HepG2 (cell line): ENCODE data around the gene MYLK2. TPM values are rescaled to one million over a fixed set of nuclear protein-coding genes. Genes with fewer than 3 reads are reported as not detected.
A peak's percentile ranks its signal among the peaks of the same experiment; 100 is the strongest.

Experiments
- ATAC-seq: fragments of 200-7000 bp; cut with Tn5 transposase; 3 replicates; pipeline ENCODE4 v1.9.1; 2020; ENCODE audit warnings: mild to moderate bottlenecking, moderate library complexity
- BruUV-seq: library from RNA; stranded (reverse); fragments of 400-500 nt; replicated peaks from 2 replicates; lab custom pipeline; 2021; lab: Mats Ljungman, UMichigan
- CTCF ChIA-PET: fragments of 300-600 bp; formaldehyde crosslinking; extraction: SDS; loops from one replicate; lab custom pipeline; 2021; ENCODE audit warnings: low total read pairs, inconsistent platforms, low intra/inter-chr PET ratio; lab: Yijun Ruan, JAX
- POLR2A ChIA-PET: fragments of 350-600 bp; sonication (Branson Sonifier 250); formaldehyde crosslinking; loops from one replicate; lab custom pipeline; 2020; ENCODE audit warnings: antibody characterized with exemption, inconsistent platforms; lab: Yijun Ruan, JAX
- DNase-seq: peaks from one replicate; pipeline ENCODE4 v3.0.0-alpha.2; 2015; ENCODE audit warnings: low spot score
- FAIRE-seq: peaks from 3 replicates; lab custom pipeline; 2011; peaks lifted over from hg19 to GRCh38; lab: Jason Lieb, UNC
- H2AFZ ChIP-seq: one replicate; pipeline ENCODE4 v1.6.1; 2011; ENCODE audit warnings: low read length, inconsistent platforms
- H3K27ac ChIP-seq: fragments of 300-600 bp; 3 replicates; pipeline ENCODE4 v1.8.0; 2011; ENCODE audit warnings: mixed run types, mild to moderate bottlenecking, mixed read lengths, low read length, inconsistent platforms; ENCODE audit not compliant: insufficient read depth; ENCODE audit errors: extremely low read length
- H3K27me3 ChIP-seq, 2 experiments: fragments of 200-600 bp in 1 of 2; 2 replicates in 1 of 2; 3 replicates in 1 of 2; pipeline versions ENCODE4 v1.6.0 to v1.8.0; 2011; ENCODE audit warnings: low read length in 2 of 2, mild to moderate bottlenecking in 2 of 2, moderate library complexity in 2 of 2, inconsistent platforms in 1 of 2; ENCODE audit not compliant: insufficient read depth in 2 of 2, control insufficient read depth in 1 of 2
- H3K36me3 ChIP-seq, 2 experiments: fragments of 200-600 bp in 1 of 2; replicated peaks in 1 of 2; 2 replicates in 1 of 2; 3 replicates in 1 of 2; pipeline versions ENCODE4 v1.5.1 to v1.8.0; 2011; ENCODE audit warnings: low read length in 2 of 2, inconsistent platforms in 1 of 2; ENCODE audit not compliant: insufficient read depth in 2 of 2, control insufficient read depth in 1 of 2
- H3K4me1 ChIP-seq: 2 replicates; pipeline ENCODE4 v1.5.1; 2012; ENCODE audit warnings: low read length, inconsistent platforms; ENCODE audit not compliant: insufficient read depth
- H3K4me2 ChIP-seq: 2 replicates; pipeline ENCODE4 v1.6.0; 2011; ENCODE audit warnings: low read depth, low read length, inconsistent platforms
- H3K4me3 ChIP-seq, 3 experiments: fragments of 200-600 bp in 1 of 3; sonication (generic), shearing (Covaris generic) in 1 of 3; replicated peaks in 1 of 3; 2 replicates each; pipeline ENCODE4 v1.5.1; 2011 to 2016; ENCODE audit warnings: low read length in 3 of 3, inconsistent platforms in 2 of 3, low read depth in 2 of 3, mild to moderate bottlenecking in 2 of 3, control low read depth in 1 of 3, mixed read lengths in 1 of 3; ENCODE audit not compliant: insufficient read depth in 1 of 3
- H3K79me2 ChIP-seq: one replicate; pipeline ENCODE4 v1.6.1; 2011; ENCODE audit warnings: low read length, inconsistent platforms; ENCODE audit not compliant: insufficient read depth
- H3K9ac ChIP-seq: 2 replicates; pipeline ENCODE4 v1.6.0; 2011; ENCODE audit warnings: mild to moderate bottlenecking, low read depth, low read length, inconsistent platforms; ENCODE audit not compliant: insufficient read depth
- H3K9me3 ChIP-seq: 2 replicates; pipeline ENCODE4 v1.5.1; 2012; ENCODE audit warnings: mild to moderate bottlenecking, low read length
- H4K20me1 ChIP-seq: 2 replicates; pipeline ENCODE4 v1.6.0; 2011; ENCODE audit warnings: inconsistent platforms, mild to moderate bottlenecking, low read length, moderate library complexity; ENCODE audit not compliant: insufficient read depth
- ELF4 ChIP-seq: sonication (generic); formaldehyde crosslinking; IDR thresholded peaks from 2 replicates; pipeline ENCODE4 v1.5.0; 2020; ENCODE audit warnings: missing genetic modification reagents, mild to moderate bottlenecking, moderate library complexity, borderline replicate concordance
- HES4 ChIP-seq: sonication (generic); formaldehyde crosslinking; IDR thresholded peaks from 2 replicates; pipeline ENCODE4 v1.9.0; 2021; ENCODE audit warnings: mild to moderate bottlenecking, missing genetic modification reagents, borderline replicate concordance
- IRF9 ChIP-seq: sonication (generic); formaldehyde crosslinking; IDR thresholded peaks from 2 replicates; pipeline ENCODE4 v1.8.0; 2022; ENCODE audit warnings: missing genetic modification reagents, mild to moderate bottlenecking, borderline replicate concordance
- KAT7 ChIP-seq: IDR thresholded peaks from 2 replicates; pipeline ENCODE4 v1.6.1; 2018; ENCODE audit warnings: borderline replicate concordance, missing compliant biosample characterization
- SRY ChIP-seq: sonication (generic); formaldehyde crosslinking; IDR thresholded peaks from 2 replicates; pipeline ENCODE4 v1.8.0; 2022; ENCODE audit warnings: mild to moderate bottlenecking, missing genetic modification reagents
- ZC3H4 ChIP-seq: sonication (generic); formaldehyde crosslinking; IDR thresholded peaks from 2 replicates; pipeline ENCODE4 v1.4.0; 2020; ENCODE audit warnings: missing genetic modification reagents, borderline replicate concordance
- ZNF768 ChIP-seq: sonication (generic); formaldehyde crosslinking; IDR thresholded peaks from 2 replicates; pipeline ENCODE4 v1.4.0; 2020; ENCODE audit warnings: missing genetic modification reagents
- whole genome bisulfite sequencing: methylation state at CpG from one replicate; pipeline ENCODE4 v1.1.6; 2017; ENCODE audit warnings: low lambda C conversion rate; 5-methylcytosine and 5-hydroxymethylcytosine counted together
- in situ Hi-C: cut with HindIII; loops from 2 replicates; pipeline ENCODE4 v1.10.0; 2017; ENCODE audit warnings: low pct_unique_long_range_greater_than_20kb; ENCODE audit not compliant: extremely low pct_ligation_motif_present
- intact Hi-C: fragments of 100-400 bp; cut with micrococcal nuclease; formaldehyde crosslinking; loops from one replicate; pipeline ENCODE4 v1.10.0; 2022; ENCODE audit not compliant: unreplicated experiment
- polyA plus RNA-seq, 8 experiments: library from polyadenylated mRNA; depleted of rRNA in 3 of 8; stranded (reverse) in 7 of 8; unstranded in 1 of 8; fragments of >200 nt; fragmentation: Illumina TruSeq in 4 of 8; extraction: Trizol in 4 of 8; gene quantifications; 2 replicates each; pipeline versions ENCODE4 v1.2.1 to v1.2.3, GENCODE V29; 2011 to 2016; ENCODE audit warnings: low read depth in 4 of 8, missing spikeins in 1 of 8, mixed read lengths in 1 of 8; ENCODE audit not compliant: insufficient read depth in 1 of 8
- total RNA-seq, 5 experiments: library from RNA; depleted of rRNA; stranded (reverse); fragments of >200 nt; fragmentation: Illumina TruSeq; extraction: Trizol; gene quantifications; 2 replicates each; pipeline ENCODE4 v1.2.3, GENCODE V29; 2016; ENCODE audit warnings: low read depth in 1 of 5

The MYLK2 gene
- total and polyA plus RNA-seq, 2 of the 13 experiments (the other 11 are each of a cell fraction or from before 2014, with no cell fraction given) = 0.27 TPM; not detected in 1

DNA sequence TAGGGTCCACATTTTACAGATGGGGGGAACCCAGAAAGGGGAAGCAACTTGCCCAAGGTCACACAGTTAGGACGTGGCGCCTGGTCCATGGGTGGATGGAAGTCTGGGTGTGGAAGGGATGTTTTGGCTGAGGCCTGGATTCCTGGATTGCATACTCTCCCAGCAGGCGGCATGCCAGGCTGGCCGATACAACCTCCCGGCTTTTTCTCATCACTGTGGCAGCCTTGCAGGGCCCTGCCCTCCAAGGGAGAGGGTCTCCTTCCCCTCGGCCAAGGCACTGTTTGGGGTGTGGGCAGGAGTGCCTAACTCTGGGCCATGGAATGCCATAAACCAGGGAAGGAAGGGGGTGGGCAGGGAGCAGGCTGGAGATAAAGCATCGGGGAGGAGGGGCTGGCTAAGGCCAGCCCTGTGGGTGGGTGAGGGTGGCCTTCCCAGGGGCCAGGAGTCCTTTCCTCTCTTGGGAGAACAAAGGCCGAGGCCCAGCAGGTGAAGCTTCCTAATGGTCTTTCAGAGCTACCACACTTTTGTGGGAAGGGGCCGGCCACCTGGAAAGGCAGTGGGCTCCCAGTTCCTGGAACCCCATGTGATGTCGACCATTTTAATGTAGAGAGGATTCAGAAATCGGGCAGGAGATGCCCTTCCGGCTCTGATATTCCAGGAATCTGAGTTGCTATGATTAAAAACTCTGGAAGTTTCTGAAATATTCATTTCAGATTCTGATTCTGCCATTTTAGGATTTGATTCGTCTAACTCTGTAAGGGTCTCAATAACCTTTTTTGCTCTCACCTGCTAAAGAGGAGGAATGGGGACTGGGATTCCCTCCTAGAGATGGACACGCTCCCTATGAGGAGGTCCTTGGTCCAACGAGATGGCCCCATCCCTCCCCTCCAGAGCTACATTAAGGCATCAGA lies 22.0 kb downstream of the MYLK2 start:
- no peak for FAIRE-seq
- CTCF ChIA-PET = no interaction called here
- H3K4me1 ChIP-seq = peaks cover 14% of the 10 kb centered on the region

GRCh38 chr20:31841928-31842327 lies 22.8 kb downstream of the MYLK2 start:
- ChIA-PET POLR2A (no interaction called here), CTCF (no interaction called here)
- peak; percentile 38 for DNase-seq
- no peak overlapping the region for H3K4me3 ChIP-seq
- no TSS peak for BruUV-seq
- H3K4me2 ChIP-seq = no peak overlapping the region
- H3K9ac ChIP-seq = no peak overlapping the region
- H4K20me1 ChIP-seq = no peaks in the 10 kb centered on the region
- peaks cover 11 to 55% of the 10 kb centered on the region in 2 experiments; a peak in 4 of 5 replicates for H3K27me3 ChIP-seq
- FAIRE-seq = no peak
- H3K27ac ChIP-seq = no peak overlapping the region
- 0 out of 2 replicates have a peak, but pooled peaks have one; percentile 32 for TF ChIP-seq IRF9 (CRISPR knock-in tag)
- no peak for TF ChIP-seq ZNF768
- TF ChIP-seq, all 625 proteins: peak for 1
- no peak overlapping the region for H2AFZ ChIP-seq
- no peaks in the 10 kb centered on the region for H3K36me3 ChIP-seq
- intact Hi-C loops (no loop called here), in situ Hi-C loops (no loop called here)
- H3K4me1 ChIP-seq = peaks cover 8% of the 10 kb centered on the region; the same call in 1 of the 2 replicates
- ATAC-seq = peak; percentile 2; the same call in 1 of the 3 replicates
- H3K9me3 ChIP-seq = no peaks in the 10 kb centered on the region
- 9% methylated on average over 6 of the region's 8 CpGs for WGBS
- no peaks in the 10 kb centered on the region for H3K79me2 ChIP-seq

More for the DNA sequence above, 22.0 kb downstream of the MYLK2 start:
- BruUV-seq = no TSS peak
- no peak overlapping the region for H3K4me3 ChIP-seq
- intact Hi-C loops (no loop called here), in situ Hi-C loops (no loop called here)
- no peak overlapping the region for H2AFZ ChIP-seq
- no peak overlapping the region for H3K4me2 ChIP-seq
- H3K79me2 ChIP-seq = no peaks in the 10 kb centered on the region
- no peak for DNase-seq
- 23% methylated on average over 15 of the region's 15 CpGs for WGBS
- no peak for ATAC-seq
- POLR2A ChIA-PET = no interaction called here
- H4K20me1 ChIP-seq = no peaks in the 10 kb centered on the region
- no peak overlapping the region for H3K9ac ChIP-seq
- H3K9me3 ChIP-seq = no peaks in the 10 kb centered on the region
- H3K27ac ChIP-seq = no peak overlapping the region
- no peaks in the 10 kb centered on the region for H3K36me3 ChIP-seq
- no peak for TF ChIP-seq HES4 (CRISPR knock-in tag)
- no peak for TF ChIP-seq ZC3H4 (CRISPR knock-in tag)
- TF ChIP-seq SRY = no peak
- TF ChIP-seq ELF4 (CRISPR knock-in tag) = no peak
- TF ChIP-seq KAT7 (CRISPR knock-in tag) = no peak
- peaks cover 13 to 51% of the 10 kb centered on the region in 2 experiments; a peak in 4 of 5 replicates for H3K27me3 ChIP-seq
